GM18517 (cell line): Measurements from ENCODE around the gene SPEN.

Experiments used
- ATAC-seq: cut with Tn5 transposase; IDR thresholded peaks from one replicate; pipeline ENCODE4 v1.9.1; 2021; ENCODE audit warnings: mild to moderate bottlenecking, moderate library complexity; ENCODE audit not compliant: unreplicated experiment

Gene SPEN

DNA sequence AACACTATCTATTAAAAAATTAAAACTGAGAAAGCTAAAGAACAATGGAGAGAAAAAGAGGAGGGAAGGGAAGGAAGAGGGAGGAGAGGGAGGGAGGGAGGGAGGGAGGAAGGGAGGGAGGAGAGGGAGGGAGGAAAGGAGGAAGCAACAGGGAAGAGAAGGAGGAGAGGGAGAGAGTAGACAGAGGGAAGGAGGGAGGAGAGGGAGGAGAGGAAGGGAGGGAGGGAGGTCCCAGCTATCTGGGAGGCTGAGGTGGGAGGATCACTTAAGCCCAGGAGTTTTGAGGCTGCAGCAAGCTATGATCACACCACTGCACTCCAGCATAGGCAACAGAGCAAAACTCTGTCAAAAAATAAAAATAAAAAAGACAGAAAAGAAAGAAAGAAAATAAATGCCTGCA lies 111.9 kb downstream of the SPEN start:
- ATAC-seq: no peak

DNA sequence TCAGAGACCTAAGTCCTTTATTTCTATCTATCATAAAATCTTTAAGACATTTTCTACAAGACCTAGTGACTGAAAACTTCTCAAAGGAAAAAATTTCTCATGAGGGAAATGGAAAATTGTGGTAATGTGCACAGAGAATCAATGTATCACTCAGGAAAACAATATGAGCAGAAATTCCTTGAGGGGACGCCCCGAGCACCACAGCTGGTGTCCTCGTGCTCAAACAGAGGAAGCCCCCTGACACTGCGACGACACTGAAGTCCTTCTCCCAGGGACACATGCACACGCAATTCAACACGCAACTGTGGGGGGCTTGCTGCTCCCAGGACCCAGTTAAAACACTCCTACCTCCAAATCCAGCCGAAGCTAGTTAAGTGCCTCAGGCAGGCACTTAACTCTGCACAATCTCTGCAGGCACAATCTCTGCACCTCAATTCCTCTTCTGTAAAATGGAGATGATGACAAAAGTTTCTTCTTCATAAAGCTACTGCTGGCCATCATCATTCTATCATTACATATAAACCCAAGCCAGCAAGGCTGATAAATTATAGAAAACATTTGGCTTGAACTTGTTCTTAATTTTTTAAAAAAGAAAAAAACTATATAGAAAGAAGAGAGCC lies 112.4 kb downstream of the SPEN start:
- no peak for ATAC-seq

DNA sequence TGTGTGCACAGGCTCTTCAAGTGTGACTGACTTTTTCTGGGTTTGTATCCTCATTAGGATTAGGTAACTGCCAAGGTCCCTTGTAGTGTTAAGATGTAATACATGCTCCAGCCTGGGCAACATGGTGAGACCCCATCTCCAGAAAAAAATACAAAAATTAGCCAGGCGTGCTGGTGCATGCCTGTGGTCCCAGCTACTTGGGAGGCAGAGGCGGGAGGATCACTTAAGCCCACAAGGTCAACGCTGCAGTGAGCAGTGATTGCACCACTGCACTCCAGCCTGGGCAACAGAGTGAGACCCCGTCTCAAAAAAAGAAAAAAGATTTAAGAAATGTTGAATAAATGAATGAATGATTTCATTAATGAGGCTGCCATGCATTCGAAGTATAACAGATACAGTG lies 113.3 kb downstream of the SPEN start:
- ATAC-seq: no peak

DNA sequence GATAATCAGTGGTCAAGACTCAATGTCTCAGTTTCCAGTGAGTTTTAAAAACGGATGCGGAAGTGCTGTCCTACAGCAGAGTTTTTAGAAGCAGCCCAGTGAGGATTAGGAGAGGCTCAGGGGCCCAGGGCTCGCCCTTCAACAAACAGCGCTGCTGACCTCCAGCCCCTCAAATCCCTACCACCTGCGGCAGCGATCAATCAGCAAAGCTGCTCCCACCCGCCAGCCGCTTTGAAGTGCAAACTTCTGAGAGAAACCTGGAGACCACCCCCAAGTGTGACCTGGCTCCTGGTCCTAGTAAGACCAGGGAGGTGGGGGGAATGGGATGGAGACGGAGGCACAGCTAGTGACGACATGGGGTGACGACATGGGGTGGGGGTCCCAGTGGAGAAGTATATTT lies 114.0 kb downstream of the SPEN start:
- ATAC-seq: no peak

DNA sequence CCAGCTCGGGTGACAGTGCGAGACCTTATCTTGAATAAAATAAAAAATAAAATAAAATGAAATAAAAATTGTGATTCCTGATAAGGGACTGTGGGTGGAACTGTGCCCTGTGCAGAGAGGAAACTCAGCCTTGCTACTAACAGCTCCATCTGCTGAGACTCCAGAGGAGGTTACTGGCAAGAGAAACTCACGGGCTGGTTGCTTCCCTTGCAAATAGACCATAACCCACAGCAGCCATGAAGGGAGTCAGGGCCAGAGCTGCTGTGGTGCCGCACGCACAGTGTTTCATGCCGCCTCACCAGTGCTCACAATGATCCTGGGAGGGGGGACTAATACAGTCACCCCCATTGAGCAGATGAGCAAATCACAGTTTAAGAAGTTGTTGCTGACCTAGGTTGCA lies 114.7 kb downstream of the SPEN start:
- no peak for ATAC-seq

DNA sequence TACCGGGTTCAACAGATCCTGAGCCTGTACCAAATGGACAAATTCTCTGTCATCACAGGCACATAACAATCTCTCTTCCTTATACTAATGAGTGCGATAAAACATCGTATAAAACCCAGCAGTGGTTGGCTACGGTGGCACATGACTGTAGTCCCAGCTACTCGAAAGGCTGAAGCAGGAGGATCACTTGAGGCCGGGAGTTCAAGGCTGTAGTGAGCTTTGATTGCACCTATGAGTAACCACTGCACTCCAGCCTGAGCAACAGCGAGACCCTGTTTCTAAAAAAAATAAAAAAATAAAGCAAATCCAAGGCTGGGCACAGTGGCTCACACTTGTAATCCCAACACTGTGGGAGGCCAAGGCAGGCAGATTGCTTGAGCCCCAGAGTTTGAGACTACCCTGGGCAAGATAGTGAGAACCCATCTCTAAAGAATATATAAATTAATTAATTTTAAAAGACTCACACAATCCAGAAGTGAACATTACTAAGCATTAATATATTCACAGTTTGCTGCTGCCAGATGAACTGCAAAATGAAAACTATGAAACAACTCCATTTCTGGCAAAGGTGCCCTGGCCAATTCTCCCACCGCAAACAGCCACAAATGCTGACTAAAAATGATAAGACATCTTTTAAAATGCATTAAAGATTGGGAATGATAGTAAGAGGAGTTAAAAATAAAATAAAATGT lies 115.3 kb downstream of the SPEN start:
- ATAC-seq: no peak

DNA sequence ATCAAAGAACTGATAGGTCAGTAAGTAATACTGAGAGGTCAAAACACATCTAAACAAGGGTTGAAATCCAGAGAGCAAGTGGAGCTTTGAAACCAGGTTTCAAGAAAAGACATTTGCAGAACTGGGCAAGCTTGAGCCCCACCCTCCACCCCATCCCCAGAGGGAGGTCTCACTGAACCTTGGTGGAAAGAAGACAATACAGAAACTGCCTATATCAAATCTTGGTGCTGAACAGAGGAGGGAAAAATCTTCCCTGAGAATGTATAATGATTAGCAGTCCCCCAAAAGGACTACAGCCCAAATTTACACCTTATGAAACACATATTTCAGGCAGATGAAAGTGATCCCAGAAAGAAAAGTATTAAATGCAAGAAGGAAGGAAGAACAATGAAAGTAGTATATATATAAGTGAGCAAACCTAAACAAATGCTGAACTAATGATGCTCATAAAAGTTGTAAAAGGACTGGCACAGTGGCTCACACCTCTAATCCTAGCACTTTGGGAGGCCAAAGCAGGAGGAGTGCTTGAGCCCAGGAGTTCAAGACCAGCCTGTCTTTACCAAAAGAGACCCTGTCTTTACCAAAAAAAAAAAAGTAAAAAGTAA lies 116.0 kb downstream of the SPEN start:
- no peak for ATAC-seq

DNA sequence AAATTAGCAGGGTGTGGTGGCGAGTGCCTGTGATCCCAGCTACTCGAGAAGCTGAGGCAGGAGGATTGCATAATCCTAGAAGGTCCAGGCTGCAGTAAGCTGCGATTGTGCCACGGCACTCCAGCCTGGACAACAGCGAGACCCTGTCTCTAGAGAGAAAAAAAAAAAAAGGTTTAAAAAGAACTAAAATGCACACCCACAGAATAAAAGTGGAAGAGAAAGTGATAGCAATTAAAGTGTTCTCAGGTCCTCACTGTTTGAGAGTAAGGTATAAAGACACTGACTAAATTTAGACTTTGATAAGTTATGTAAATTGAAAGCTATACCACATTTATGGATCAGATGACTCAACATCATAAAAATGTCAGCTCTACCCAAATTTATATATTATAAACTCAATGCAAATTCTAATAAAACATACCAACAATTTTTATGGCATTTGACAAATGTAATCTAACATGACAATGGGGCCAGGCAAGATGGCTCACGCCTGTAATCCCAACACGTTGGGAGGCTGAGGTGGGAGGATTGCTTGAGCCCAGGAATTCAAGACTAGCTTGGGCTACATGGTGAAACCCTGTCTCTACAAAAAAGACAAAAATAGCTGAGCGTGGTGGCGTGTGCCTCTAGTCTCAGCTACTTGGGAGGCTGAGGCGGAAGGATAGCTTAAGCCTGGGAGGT lies 116.6 kb downstream of the SPEN start:
- ATAC-seq: peak; percentile 40

DNA sequence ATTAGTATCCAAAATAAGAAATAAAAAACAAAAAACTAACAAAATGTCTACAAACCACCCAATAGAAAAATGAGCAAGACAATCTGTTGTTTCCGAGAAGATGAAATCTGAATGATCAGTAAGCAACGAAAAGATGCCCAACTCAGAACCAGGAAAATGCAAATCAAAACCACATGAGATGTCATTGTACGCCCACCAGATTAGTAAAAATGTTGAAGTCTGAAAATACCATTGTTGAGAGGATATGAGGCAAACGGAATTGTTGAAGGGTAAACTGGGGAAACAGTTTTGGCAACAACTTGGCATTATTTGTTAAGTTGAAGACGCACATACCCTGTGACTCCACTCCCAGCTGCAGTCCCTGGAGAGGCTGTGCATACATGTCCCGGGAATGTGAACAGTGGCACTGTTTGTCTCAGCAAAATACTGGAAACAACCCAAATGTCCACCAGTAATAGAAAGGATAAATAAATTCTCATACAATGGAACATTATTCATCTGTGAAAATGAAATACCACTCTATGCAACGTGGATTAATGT lies 117.8 kb downstream of the SPEN start:
- no peak for ATAC-seq

DNA sequence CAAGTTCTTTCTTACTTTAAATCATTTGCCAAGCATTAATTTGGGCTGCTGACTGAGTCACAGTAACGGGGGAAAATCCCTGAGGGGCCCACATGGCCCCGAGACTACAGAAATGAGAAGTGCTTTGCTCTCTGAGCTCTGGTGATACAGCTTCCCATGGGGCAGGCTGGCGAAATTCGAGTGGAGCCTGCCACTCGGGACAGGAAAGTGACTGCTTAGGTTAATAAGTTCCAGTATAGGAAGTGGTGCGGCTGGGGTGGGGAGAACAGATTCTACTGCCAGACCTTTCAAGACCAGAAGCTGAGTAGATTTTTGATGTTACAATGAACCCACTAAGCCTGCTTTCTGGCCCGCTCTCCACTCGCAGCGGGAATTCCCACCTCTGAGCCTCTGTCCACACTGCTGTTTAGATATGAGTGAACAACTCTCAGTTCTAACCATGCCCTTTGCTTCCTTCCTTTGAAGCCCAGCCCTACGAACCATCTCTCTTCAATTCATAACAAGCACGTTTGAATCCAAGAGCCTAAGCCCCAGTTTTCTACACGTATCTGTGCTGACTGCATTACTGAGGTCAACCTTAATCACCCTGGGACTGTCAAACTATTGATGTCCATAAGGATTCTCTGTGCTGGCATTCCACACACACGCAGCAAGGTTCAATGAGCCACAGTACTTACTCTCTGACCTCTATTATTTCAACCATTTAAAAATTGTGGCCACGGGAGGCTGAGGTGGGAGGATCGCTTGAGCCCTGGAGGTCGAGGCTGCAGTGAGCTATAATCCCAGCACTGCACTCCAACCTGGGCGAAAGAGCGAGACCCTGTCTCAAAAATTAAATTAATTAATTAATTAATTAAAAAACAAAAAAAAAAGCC lies 118.8 kb downstream of the SPEN start:
- peak; percentile 62 for ATAC-seq

DNA sequence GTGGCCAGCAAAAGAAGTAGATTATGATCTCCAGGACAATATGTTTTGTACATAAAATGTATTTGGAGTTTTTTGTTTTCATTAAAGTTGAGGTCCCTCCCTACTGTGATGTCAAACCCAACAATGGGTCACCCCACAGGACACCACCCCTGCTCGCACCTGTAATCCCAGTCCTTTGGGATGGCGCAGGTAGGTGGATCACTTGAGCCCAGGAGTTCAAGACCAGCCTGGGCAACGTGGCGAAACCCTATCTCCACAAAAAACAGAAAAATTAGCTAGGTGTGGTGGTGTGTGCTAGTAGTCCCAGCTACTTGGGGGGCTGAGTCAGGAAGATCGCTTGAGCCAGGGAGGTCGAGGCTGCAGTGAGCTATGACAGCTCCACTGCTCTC lies 119.4 kb downstream of the SPEN start:
- no peak for ATAC-seq

DNA sequence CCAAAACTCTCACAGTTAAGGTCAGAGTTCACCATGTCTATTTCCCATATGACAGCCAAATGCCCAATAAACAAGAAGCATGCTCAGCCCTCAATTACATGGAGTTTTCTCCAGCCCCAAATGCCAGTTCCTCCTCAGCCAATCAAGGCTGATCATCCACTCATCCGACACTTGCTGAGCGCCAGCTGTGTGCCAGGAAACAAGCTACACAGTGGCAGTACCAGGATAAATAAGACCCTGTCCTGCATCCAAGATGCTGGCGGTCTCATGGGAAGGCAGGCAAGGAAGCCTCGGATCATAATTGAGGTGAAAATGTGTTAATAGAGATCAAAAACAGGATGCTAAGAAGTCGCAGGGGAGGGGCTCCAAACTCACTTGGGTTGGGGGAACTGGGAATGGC lies 120.7 kb downstream of the SPEN start:
- no peak for ATAC-seq

DNA sequence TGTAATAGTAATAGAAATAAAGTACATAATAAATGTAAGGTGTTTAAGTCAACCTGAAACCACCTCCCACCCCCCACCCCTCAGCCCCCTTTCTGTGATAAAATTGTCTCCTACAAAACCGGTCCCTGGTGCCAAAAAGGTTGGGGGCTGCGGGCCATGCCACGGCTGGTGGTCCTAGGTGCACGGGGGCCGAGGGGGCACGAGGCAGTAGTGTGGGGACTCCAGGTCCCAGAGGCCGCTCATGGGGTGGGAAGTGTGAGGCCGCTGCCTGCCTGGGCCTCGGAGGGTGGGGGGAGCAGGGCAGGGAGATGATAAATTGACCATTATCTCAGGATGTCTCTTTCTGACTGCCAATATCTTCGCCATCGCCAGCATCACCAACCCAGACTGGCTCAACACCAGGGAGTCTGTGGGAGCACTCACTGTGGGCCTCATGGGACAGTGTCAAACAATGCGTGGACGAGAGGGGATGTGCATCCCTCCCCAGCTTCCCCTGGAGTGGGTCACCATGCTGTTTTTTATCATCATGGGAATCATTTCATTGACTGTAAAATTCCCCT lies 121.9 kb downstream of the SPEN start:
- no peak for ATAC-seq

DNA sequence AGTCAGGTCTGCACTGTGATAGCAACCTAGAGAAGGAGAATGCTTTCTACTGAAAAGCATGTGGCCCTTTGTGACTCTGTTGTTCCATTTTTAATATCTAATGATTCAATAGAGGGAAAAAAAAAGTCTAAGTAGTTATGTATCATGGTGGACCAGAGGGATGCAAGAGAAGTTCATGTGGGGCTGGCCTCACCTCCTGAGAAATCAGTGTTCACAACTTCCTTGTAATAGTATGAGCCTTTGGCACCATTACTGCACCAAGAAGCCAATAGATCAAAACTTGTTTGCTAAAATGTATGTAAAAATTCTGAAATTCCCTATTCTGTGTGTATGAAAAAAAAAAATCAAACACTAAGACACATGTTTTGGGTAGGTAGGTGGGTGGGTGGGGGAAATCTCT lies 123.4 kb downstream of the SPEN start:
- ATAC-seq: no peak

DNA sequence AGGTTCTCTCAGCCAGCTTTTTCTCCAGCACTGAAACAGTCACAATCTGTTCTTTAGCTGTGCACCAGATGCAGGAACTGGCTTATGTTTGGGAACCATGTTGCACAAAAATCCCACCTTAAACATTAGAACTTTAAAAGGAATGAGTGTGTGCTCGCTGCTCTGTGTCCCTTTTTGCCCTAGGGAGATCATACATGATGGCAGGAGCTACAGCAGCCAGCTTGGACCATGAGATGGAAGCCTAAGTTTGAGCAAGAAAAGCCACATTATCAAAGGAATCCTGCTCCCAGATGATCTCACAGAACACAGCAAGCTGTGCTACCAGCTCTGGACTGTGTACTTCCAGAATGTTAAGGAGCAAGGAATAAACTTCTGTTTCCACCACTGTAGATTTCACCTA lies 124.9 kb downstream of the SPEN start:
- ATAC-seq: no peak

DNA sequence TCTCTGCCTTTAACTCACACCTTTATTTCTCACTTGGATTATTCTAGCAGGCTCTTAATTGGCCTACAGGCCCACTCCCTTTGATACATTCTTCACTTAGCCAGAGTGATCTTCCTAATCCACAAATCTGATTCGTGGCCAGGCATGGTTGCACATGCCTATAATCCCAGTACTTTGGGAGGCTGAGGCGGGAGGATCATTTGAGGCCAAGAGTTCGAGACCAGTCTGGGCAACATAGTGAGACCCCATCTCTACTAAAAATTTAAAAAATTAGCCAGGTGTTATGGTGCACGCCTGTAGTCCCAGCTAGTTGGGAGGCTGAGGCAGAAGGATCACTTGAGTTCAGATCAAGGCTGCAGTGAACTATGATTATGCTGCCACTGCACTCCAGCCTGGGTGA lies 126.3 kb downstream of the SPEN start:
- no peak for ATAC-seq

DNA sequence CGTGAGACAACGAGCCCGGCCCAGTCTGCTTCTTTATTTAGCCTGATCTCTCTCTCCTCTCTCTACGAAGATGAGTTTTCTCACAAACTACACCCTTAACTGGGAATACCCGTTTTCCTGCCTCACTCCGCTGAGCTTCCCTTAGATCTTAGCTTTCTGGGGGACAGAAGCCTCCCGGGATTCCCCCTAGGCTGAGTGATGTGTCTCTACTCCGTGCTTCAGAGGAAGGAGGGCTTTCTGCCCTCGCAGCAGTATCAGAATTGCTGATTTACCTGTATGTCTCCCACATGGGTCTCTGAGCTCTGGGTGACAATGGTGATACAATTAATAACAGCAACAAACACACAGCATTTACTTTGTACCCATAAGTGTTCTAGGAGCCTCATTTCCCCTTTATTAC lies 127.3 kb downstream of the SPEN start:
- peak; percentile 34 for ATAC-seq

DNA sequence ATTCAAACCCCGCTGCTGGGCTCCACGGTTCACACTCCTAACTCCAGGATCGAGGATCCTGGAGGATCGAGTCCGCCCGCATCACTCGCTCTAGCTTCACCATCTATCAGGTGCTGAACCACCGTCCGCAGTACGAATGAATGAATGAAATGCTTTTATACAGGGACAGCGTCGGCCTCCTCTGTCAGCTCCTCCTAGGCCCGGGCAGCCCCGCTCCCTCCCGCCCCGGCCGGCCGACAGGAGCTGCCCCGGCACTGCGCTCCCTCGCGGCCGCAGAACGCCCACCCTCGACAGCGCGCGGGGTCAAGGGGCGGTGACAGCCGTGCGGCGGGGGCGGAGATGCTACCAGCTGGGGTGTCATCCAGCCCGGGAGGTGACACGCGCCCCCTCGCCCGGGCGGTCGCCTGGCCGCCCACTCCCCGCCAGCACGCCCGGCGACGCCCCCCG lies 127.9 kb downstream of the SPEN start:
- ATAC-seq: peak; percentile 49

DNA sequence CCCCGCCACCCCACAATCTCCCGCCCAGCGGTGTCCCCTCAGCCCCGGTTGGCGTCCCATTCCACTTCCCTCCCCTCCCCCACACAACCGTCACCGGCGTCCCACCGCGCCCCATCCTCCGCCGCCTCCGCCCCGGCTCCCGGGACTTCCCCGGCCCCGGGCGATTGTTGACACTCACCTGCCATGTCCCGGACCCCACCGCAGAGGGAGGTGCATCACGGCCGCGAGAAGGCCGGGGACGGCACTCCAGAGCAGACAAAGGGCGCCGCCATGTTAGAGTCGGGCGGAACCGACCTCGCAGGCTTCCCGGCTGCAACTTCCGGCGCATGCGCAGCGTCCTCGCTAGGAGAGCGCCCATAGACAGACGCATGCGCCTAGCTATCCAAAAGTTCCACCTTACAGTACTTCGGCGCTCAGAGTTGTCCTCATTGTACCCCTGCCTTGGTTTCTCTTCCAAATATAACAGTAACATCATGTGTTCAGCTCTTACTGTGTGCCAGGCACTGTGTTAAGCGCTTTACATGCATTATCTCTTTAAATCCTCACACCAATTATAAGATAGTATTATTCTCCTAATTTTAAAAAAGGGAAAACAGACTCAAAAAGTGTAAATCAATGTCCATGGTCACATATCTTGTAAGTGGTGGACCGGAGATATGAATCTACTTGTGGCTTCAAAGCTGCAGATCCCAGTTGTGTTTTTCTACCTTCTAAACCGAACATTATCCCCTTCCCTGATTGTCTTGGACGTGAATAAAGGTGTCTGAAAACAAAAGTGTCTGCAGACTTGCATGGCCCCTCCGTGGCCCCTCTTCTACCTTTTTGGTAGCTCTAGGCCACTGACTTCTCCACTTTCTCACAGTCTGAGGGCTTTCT lies 128.5 kb downstream of the SPEN start, which contains the start of gene ZBTB17:
TSS of gene ZBTB17 (minus strand) at position 297 of the 876 bp plus-strand sequence. CDS start 27,606 bp downstream, outside the sequence.
- ATAC-seq: peak; percentile 72
